H7 (cell line): ENCODE data around the gene NINJ1. TPM values are rescaled to one million over a fixed set of nuclear protein-coding genes. Genes with fewer than 3 reads are reported as not detected.

Experiments used
- DNase-seq: peaks from one replicate; pipeline ENCODE4 v3.0.0; 2012
- H3K27me3 ChIP-seq: 2 replicates; pipeline ENCODE4 v1.6.0; 2011; ENCODE audit warnings: mild to moderate bottlenecking, low read length; ENCODE audit not compliant: control insufficient read depth, insufficient read depth
- H3K36me3 ChIP-seq: replicated peaks from 2 replicates; pipeline ENCODE4 v1.5.1; 2011; ENCODE audit warnings: low read length; ENCODE audit not compliant: control insufficient read depth, insufficient read depth
- H3K4me3 ChIP-seq: 2 replicates; pipeline ENCODE4 v1.5.1; 2011; ENCODE audit warnings: low read depth, mild to moderate bottlenecking, control low read depth, low read length, moderate library complexity; ENCODE audit not compliant: insufficient read depth
- total RNA-seq: library from RNA; depleted of rRNA; stranded (reverse); fragments of >200 nt; shearing (Covaris generic); gene quantifications from 2 replicates; pipeline ENCODE4 v1.2.3, GENCODE V29; 2014

NINJ1 gene
- total RNA-seq, 1 experiment from 2014 or later, result 44.6 TPM

DNA sequence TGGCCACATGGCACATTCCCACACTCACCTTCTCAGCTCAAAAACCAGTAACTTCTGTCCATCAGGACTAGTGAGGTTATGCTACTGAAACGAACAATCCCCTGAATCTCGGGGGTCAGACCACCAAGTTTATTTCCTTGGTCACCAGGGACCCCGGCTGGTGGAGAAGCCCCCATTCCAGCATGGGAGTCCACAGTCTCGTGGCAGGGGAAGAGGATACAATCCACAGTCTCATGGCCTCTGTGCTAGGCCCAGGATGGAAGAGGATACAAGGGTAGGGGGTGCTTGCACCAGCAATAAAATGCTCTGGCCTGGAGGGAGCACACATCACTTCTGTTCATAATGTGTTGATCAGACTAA, 45.4 kb downstream of the NINJ1 start:
- no peaks in the 10 kb centered on the region for H3K27me3 ChIP-seq
- H3K4me3 ChIP-seq, result no peak overlapping the region
- H3K36me3 ChIP-seq, result peaks cover 2% of the 10 kb centered on the region
- DNase-seq, result peak; percentile 13

DNA sequence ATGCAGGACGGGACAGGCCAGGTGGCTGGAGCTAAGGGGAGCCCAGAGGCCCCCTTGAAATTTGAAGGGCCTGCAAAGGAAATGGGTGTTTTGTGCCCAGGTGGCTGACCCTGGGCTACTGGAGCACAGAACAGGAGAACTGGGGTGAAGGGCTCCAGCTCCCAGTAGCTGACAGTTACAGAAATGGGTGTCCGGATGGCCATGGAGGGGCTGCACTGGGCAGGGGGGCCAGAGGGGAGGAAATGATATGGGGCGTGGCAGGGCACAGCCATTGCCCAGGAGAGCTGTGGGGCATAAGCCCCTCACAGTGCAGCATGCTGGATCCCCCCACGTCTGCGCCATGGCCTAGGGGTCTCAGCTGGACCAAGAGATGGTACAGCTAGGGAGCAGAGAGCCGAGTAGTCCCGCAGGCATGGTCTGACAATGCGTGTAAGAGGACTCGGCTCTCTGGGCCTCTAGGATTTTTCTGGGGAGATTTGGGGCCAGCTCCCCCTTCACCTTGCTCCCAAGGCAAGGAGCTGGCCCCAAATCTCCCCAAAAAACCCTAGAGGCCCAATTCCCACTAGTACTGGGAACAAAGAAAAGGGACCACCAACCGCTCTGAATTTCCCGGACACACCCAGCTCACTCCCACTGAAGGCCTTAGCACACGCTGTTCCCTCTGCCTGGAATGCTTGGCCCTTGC, 45.9 kb downstream of the NINJ1 start:
- no peaks in the 10 kb centered on the region for H3K27me3 ChIP-seq
- H3K4me3 ChIP-seq, result no peak overlapping the region
- H3K36me3 ChIP-seq, result peaks cover 2% of the 10 kb centered on the region
- DNase-seq, result peak; percentile 20

GRCh38 chr9:93086447-93087224, 47.4 kb downstream of the NINJ1 start:
- no peaks in the 10 kb centered on the region for H3K27me3 ChIP-seq
- peaks cover 2% of the 10 kb centered on the region for H3K36me3 ChIP-seq
- H3K4me3 ChIP-seq, result no peak overlapping the region
- DNase-seq, result peak; percentile 12

DNA sequence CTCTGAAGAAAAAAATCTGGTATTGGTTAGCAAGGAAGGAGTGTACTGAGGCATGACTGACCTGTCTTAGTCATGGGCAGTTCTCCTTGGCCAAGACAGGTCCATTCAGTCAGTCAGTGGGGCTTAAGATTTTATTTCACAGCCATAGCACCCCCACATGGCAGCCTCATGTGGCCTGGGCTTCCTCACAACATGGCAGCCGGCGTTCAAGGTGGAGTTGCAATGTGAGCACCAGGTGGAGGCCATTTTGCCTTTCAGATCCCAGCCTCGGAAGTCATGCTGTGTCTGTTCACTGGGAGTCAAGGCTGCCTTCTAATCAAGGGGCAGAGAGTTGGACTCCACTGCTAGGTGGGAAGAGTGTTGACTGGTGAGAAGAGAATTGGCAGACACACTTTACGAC, 48.4 kb downstream of the NINJ1 start:
- peaks cover 2% of the 10 kb centered on the region for H3K36me3 ChIP-seq
- DNase-seq, result peak; percentile 20
- H3K4me3 ChIP-seq, result no peak overlapping the region
- no peaks in the 10 kb centered on the region for H3K27me3 ChIP-seq

DNA sequence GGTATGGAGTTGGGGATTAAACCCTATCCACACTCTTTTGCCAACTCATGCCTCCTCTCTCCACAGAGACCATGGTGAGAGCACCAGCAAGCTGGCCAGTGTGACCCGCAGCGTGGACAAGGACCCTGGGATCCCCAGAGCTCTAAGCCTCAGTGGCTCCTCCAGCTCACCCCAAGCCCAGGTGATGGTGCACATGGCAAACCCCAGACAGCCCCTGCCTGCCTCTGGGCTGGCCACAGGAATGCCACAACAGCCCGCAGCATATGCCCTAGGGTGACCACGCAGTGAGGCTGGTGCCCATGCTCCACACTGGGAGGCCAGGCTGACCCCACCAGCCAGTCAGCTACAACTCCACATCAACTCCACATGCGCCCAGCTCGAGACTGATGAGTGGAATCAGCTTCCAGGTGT, 49.6 kb downstream of the NINJ1 start:
- peak; percentile 16 for DNase-seq
- Histone ChIP-seq H3K27me3 (no peaks in the 10 kb centered on the region), H3K4me3 (no peak overlapping the region), H3K36me3 (peaks cover 2% of the 10 kb centered on the region)

DNA sequence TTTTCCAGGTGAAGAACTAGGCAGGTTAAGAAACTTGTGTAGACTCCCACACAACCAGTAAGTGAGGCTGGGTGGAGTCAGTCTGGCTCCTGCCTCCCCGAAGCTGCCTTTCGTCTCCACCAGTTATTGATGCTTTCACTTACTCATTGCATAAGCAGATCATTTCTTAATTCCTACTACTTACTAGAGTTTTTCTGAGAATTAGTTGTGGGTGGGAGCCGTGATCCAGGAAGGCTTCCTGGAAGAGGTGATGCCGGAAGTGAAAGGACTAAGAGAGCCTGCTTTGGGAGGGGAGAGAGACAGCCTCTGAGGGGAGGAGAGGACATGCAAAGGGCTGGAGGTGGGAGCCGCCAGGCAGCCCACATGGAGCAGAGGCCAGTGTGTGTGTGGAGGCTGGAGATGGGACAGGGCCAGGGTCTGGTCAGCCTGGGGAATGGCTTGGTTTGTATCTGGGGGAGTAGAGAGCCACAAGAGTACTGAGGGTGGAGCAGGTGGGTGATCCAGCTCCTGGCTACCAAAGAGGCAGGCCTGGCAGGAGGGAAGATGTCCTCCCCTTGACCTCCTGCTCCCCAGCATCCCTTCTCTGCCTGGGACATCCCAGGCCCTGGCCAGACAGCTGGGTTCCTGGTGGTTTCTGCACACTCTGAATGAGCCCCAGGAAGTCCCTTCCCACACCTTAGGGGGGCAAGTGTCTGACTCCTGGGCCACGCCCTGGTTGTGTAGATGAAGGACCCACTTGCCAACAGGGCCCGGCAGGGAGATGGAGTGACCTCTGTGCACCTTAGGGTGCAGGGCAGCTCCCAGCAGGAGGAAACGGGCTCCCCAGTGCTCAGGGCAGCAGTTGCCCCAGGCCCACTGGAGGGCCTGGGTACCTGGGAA, 50.2 kb downstream of the NINJ1 start:
- H3K4me3 ChIP-seq, result no peak overlapping the region
- H3K27me3 ChIP-seq, result no peaks in the 10 kb centered on the region
- peaks cover 2% of the 10 kb centered on the region for H3K36me3 ChIP-seq
- peak; percentile 27 for DNase-seq

GRCh38 chr9:93082841-93083411, 51.1 kb downstream of the NINJ1 start:
- H3K36me3 ChIP-seq, result peaks cover 2% of the 10 kb centered on the region
- no peaks in the 10 kb centered on the region for H3K27me3 ChIP-seq
- peak; percentile 57 for DNase-seq
- no peak overlapping the region for H3K4me3 ChIP-seq

DNA sequence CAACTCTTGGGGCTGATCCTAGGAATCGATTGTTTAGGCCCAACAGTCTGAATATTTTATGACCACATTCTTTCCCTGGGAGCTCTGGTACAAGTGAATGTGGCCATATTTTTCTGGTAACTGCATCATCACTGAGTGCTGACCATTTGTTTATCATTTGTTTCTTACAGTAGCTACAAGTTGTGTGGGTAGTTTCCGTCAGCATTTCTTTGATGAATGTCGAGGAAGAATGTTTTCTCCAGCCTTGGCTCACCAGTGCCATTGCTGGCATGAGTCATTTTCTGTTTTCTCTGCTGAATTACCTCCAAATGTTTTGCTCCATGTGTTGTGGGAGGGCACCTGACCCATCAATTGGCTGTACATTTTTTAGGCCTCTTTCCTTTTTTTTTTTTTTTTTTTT, 52.1 kb downstream of the NINJ1 start:
- no peak for DNase-seq
- Histone ChIP-seq H3K4me3 (no peak overlapping the region), H3K36me3 (peaks cover 2% of the 10 kb centered on the region), H3K27me3 (no peaks in the 10 kb centered on the region)

DNA sequence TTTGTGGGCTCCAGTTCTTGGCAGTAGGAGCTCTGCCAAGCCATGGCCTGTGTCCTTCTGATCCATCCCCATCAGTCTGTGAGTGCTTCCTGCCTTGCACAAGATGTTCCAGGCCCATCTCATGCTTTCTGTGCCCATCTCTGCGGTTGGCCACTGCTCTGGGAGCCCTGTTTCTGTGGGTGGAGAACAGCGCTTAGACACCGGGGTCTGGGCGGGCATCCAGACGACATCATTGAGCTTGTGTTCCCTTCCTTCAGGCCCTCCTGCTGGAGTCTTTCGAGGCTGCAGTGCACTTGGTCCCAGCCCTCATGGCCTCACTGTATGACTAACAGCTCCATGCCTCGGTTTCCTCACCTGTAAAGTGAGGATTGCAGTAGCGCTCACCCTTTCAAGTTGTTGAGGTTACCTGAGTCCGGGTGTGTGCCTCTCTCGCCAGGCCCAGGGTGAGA, 52.9 kb downstream of the NINJ1 start:
- H3K4me3 ChIP-seq, result no peak overlapping the region
- H3K27me3 ChIP-seq, result no peaks in the 10 kb centered on the region
- DNase-seq, result peak; percentile 25
- peaks cover 2% of the 10 kb centered on the region for H3K36me3 ChIP-seq

GRCh38 chr9:93080406-93080805, 53.6 kb downstream of the NINJ1 start:
- no peak overlapping the region for H3K4me3 ChIP-seq
- DNase-seq, result no peak
- H3K36me3 ChIP-seq, result no peaks in the 10 kb centered on the region
- H3K27me3 ChIP-seq, result no peaks in the 10 kb centered on the region

DNA sequence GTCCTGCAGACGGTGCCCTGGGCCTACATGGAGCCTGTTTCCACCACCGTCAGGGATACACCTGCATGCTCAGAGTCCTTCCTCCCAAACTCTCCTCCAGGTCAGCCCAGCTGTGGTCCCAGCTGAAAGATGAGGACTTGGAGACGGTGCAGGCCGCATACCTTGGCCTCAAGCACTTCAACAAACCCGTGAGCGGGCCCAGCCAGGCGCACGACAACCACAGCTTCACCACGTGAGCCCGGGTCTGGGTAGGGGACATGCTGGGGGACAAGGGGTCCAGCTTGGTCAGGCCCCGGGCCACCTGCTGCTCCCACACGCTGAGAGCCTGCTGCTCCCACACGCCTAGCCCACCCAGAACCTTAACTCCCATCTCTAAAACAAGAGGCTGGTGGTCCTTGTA, 54.7 kb downstream of the NINJ1 start:
- Histone ChIP-seq H3K36me3 (no peaks in the 10 kb centered on the region), H3K4me3 (no peak overlapping the region), H3K27me3 (no peaks in the 10 kb centered on the region)
- no peak for DNase-seq

GRCh38 chr9:93077811-93078210, 56.2 kb downstream of the NINJ1 start:
- Histone ChIP-seq H3K27me3 (no peaks in the 10 kb centered on the region), H3K4me3 (no peak overlapping the region), H3K36me3 (no peaks in the 10 kb centered on the region)
- DNase-seq, result no peak

DNA sequence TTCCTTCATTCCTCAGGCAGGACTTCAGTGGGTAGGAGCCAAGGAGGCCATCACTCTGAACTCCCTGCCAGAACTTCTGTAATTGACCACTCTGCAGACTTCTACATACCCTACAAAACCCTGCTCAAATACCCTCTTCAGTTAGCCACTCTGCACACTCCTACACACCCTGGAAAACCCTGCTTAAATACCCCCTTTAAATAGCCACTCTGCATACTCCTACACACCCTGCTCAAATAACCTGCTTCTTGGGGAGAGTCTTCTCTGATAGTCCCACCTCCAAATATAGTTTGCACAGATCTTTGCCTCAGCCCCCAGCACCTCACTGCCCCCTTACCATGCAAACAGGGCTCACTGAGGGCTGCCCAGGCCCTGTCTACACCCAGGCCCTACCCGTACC, 56.7 kb downstream of the NINJ1 start:
- DNase-seq, result no peak
- Histone ChIP-seq H3K4me3 (no peak overlapping the region), H3K27me3 (no peaks in the 10 kb centered on the region), H3K36me3 (no peaks in the 10 kb centered on the region)

- Histone ChIP-seq H3K4me3 (no peak overlapping the region), H3K27me3 (no peaks in the 10 kb centered on the region), H3K36me3 (no peaks in the 10 kb centered on the region)
- DNase-seq, result no peak
These were observed 57.3 kb downstream of the NINJ1 start for GRCh38 chr9:93076792-93077128.
